HUES64 (cell line): ENCODE results near the gene KLHL12.
A peak's percentile ranks its signal among the peaks of the same experiment; 100 is the strongest.
"Not testable (repeated sequence)": the region's sequence is repeated elsewhere in the genome, so short reads cannot be mapped to it uniquely, and the experiment has no call there.

Source experiments
- H3K27ac ChIP-seq: 2 replicates; pipeline ENCODE4 v1.7.0; 2013; ENCODE audit warnings: low read depth, low read length, inconsistent platforms
- H3K27me3 ChIP-seq: 2 replicates; pipeline ENCODE4 v1.6.1; 2013; ENCODE audit warnings: mild to moderate bottlenecking, low read length; ENCODE audit not compliant: insufficient read depth
- H3K36me3 ChIP-seq: 2 replicates; pipeline ENCODE4 v1.6.1; 2013; ENCODE audit warnings: mild to moderate bottlenecking, low read length; ENCODE audit not compliant: insufficient read depth
- H3K4me1 ChIP-seq: 2 replicates; pipeline ENCODE4 v1.6.1; 2013; ENCODE audit warnings: mild to moderate bottlenecking, low read length, moderate library complexity; ENCODE audit not compliant: insufficient read depth
- H3K4me3 ChIP-seq: 2 replicates; pipeline ENCODE4 v1.5.1; 2013; ENCODE audit warnings: mild to moderate bottlenecking, low read length, moderate library complexity
- H3K9ac ChIP-seq: 2 replicates; pipeline ENCODE4 v1.6.1; 2013; ENCODE audit warnings: mild to moderate bottlenecking, low read depth, low read length
- H3K9me3 ChIP-seq: 2 replicates; pipeline ENCODE4 v1.6.1; 2013; ENCODE audit warnings: low read depth, low read length; ENCODE audit not compliant: insufficient read depth
- WGBS: fragments of 150-250, 120-280 bp; methylation state at CpG from one replicate; pipeline ENCODE4 v1.1.7; 2013; ENCODE audit warnings: missing lambda C conversion rate; 5-methylcytosine and 5-hydroxymethylcytosine counted together

KLHL12 gene

GRCh38 chr1:202915146-202915545 is 11.9 kb downstream of the KLHL12 start:
- no peak overlapping the region for H3K4me3 ChIP-seq
- no peak overlapping the region for H3K9ac ChIP-seq
- H3K36me3 ChIP-seq = peaks cover 89% of the 10 kb centered on the region
- no peak overlapping the region for H3K27ac ChIP-seq
- no peaks in the 10 kb centered on the region for H3K27me3 ChIP-seq
- H3K9me3 ChIP-seq = no peaks in the 10 kb centered on the region
- H3K4me1 ChIP-seq = no peaks in the 10 kb centered on the region

- H3K9ac ChIP-seq, H3K27me3 ChIP-seq, H3K9me3 ChIP-seq, H3K4me3 ChIP-seq, H3K27ac ChIP-seq, H3K4me1 ChIP-seq: not testable (repeated sequence)
- 95% methylated on average over 4 of the region's 4 CpGs for WGBS
- peaks cover 92% of the 10 kb centered on the region for H3K36me3 ChIP-seq
These were observed 14.6 kb downstream of the KLHL12 start for GRCh38 chr1:202912476-202912875.

GRCh38 chr1:202909494-202909893 is 17.5 kb downstream of the KLHL12 start:
- peaks cover 81% of the 10 kb centered on the region for H3K36me3 ChIP-seq

GRCh38 chr1:202908998-202909397 is 18.0 kb downstream of the KLHL12 start:
- H3K27ac ChIP-seq = no peak overlapping the region
- no peaks in the 10 kb centered on the region for H3K4me1 ChIP-seq
- H3K9me3 ChIP-seq = no peaks in the 10 kb centered on the region
- peaks cover 80% of the 10 kb centered on the region for H3K36me3 ChIP-seq
- H3K4me3 ChIP-seq = no peak overlapping the region
- 97% methylated on average over 4 of the region's 6 CpGs for WGBS
- no peaks in the 10 kb centered on the region for H3K27me3 ChIP-seq
- H3K9ac ChIP-seq = no peak overlapping the region

More at GRCh38 chr1:202909494-202909893, 17.5 kb downstream of the KLHL12 start:
- H3K9ac ChIP-seq = no peak overlapping the region
- H3K4me1 ChIP-seq = no peaks in the 10 kb centered on the region
- no peaks in the 10 kb centered on the region for H3K27me3 ChIP-seq
- no peaks in the 10 kb centered on the region for H3K9me3 ChIP-seq
- H3K27ac ChIP-seq = no peak overlapping the region
- 100% methylated on average over 1 of the region's 1 CpG for WGBS
- no peak overlapping the region for H3K4me3 ChIP-seq

GRCh38 chr1:202905331-202905730 is 21.7 kb downstream of the KLHL12 start:
- H3K36me3 ChIP-seq = peaks cover 61% of the 10 kb centered on the region
- 59% methylated on average over 4 of the region's 4 CpGs for WGBS
- no peaks in the 10 kb centered on the region for H3K9me3 ChIP-seq
- H3K9ac ChIP-seq = no peak overlapping the region
- H3K4me1 ChIP-seq = no peaks in the 10 kb centered on the region
- H3K27me3 ChIP-seq = no peaks in the 10 kb centered on the region
- H3K4me3 ChIP-seq = no peak overlapping the region
- H3K27ac ChIP-seq = no peak overlapping the region

GRCh38 chr1:202903808-202904207 is 23.2 kb downstream of the KLHL12 start:
- H3K36me3 ChIP-seq = peaks cover 58% of the 10 kb centered on the region
- not testable (repeated sequence) for H3K27ac ChIP-seq, H3K9me3 ChIP-seq, H3K9ac ChIP-seq, H3K27me3 ChIP-seq, H3K4me1 ChIP-seq, H3K4me3 ChIP-seq
- 98% methylated on average over 5 of the region's 5 CpGs for WGBS

- 98% methylated on average over 3 of the region's 4 CpGs for WGBS
- Histone ChIP-seq H3K4me3 (no peak overlapping the region), H3K4me1 (no peaks in the 10 kb centered on the region), H3K9ac (no peak overlapping the region), H3K27ac (no peak overlapping the region), H3K9me3 (no peaks in the 10 kb centered on the region), H3K27me3 (no peaks in the 10 kb centered on the region), H3K36me3 (peaks cover 53% of the 10 kb centered on the region)
These were observed 25.5 kb downstream of the KLHL12 start for GRCh38 chr1:202901555-202901954.

GRCh38 chr1:202892501-202892900 is 34.5 kb downstream of the KLHL12 start:
- H3K27ac ChIP-seq = no peak overlapping the region
- H3K36me3 ChIP-seq = peaks cover 63% of the 10 kb centered on the region
- H3K9ac ChIP-seq = no peak overlapping the region
- 94% methylated on average over 7 of the region's 7 CpGs for WGBS
- H3K27me3 ChIP-seq = no peaks in the 10 kb centered on the region
- no peaks in the 10 kb centered on the region for H3K9me3 ChIP-seq
- H3K4me3 ChIP-seq = no peak overlapping the region
- H3K4me1 ChIP-seq = peaks cover 11% of the 10 kb centered on the region; the same call in 1 of the 2 replicates

GRCh38 chr1:202890392-202890791 is 36.6 kb downstream of the KLHL12 start:
- no peaks in the 10 kb centered on the region for H3K9me3 ChIP-seq
- H3K4me1 ChIP-seq = peaks cover 17% of the 10 kb centered on the region
- WGBS = 91% methylated on average over 4 of the region's 4 CpGs
- no peak overlapping the region for H3K9ac ChIP-seq
- H3K36me3 ChIP-seq = peaks cover 48% of the 10 kb centered on the region
- no peak overlapping the region for H3K4me3 ChIP-seq
- H3K27ac ChIP-seq = no peak overlapping the region
- H3K27me3 ChIP-seq = no peaks in the 10 kb centered on the region

- peaks cover 19% of the 10 kb centered on the region for H3K4me1 ChIP-seq
- no peaks in the 10 kb centered on the region for H3K9me3 ChIP-seq
- H3K36me3 ChIP-seq = peaks cover 31% of the 10 kb centered on the region
- H3K9ac ChIP-seq = peak within 1 kb of the TSS; percentile 73
- peak within 1 kb of the TSS; percentile 89 for H3K27ac ChIP-seq
- peak within 1 kb of the TSS; percentile 92 for H3K4me3 ChIP-seq
- WGBS = under 1% methylated on average over 84 of the region's 84 CpGs
- no peaks in the 10 kb centered on the region for H3K27me3 ChIP-seq
These were observed 38.3 kb downstream of the KLHL12 start, which contains the start of gene RABIF for GRCh38 chr1:202888531-202889360. TSS of gene RABIF (minus strand) at chr1:202889149. CDS start at chr1:202889098, 51 bp downstream.

GRCh38 chr1:202888221-202888530 is 38.9 kb downstream of the KLHL12 start:
- no peaks in the 10 kb centered on the region for H3K27me3 ChIP-seq
- H3K9me3 ChIP-seq = no peaks in the 10 kb centered on the region
- peaks cover 25% of the 10 kb centered on the region for H3K36me3 ChIP-seq
- peaks cover 19% of the 10 kb centered on the region for H3K4me1 ChIP-seq
- H3K27ac ChIP-seq = peak overlapping the region; percentile 89
- peak overlapping the region; percentile 92 for H3K4me3 ChIP-seq
- H3K9ac ChIP-seq = peak overlapping the region; percentile 73
- 2% methylated on average over 9 of the region's 10 CpGs for WGBS
